Thyroid gland (tissue), 4 donors: ENCODE results near the gene RASAL1.

ENCODE experiments used
- CTCF ChIP-seq, 6 experiments: fragments of 200-600 bp in 3 of 6; fragments of 450-650 bp in 3 of 6; sonication (generic) in 3 of 6; IDR thresholded peaks; one replicate each; pipeline ENCODE4 v1.5.1; 2016 to 2019; ENCODE audit warnings: antibody characterized with exemption in 6 of 6, mild to moderate bottlenecking in 2 of 6, inconsistent platforms in 1 of 6, moderate library complexity in 1 of 6
- POLR2A ChIP-seq, 2 donors: fragments of 450-650 bp; IDR thresholded peaks; one replicate each; pipeline ENCODE4 v1.6.1; 2017; ENCODE audit warnings: antibody characterized with exemption in 2 of 2, mild to moderate bottlenecking in 2 of 2, moderate library complexity in 1 of 2

- TF ChIP-seq CTCF (IDR thresholded peaks at IDR 0.05) (no peak), POLR2A (IDR thresholded peaks at IDR 0.05) (no peak)
These were observed 43.5 kb upstream of the RASAL1 start for GRCh38 chr12:113179023-113179422.
